ENCODE data around the gene PCTP. TPM values are rescaled to one million over a fixed set of nuclear protein-coding genes. Genes with fewer than 3 reads are reported as not detected.

Gene PCTP
- total and polyA plus RNA-seq, 2 of the 4 experiments (the other 2 are of a cell fraction) = 11.6 to 12.9 TPM

DNA sequence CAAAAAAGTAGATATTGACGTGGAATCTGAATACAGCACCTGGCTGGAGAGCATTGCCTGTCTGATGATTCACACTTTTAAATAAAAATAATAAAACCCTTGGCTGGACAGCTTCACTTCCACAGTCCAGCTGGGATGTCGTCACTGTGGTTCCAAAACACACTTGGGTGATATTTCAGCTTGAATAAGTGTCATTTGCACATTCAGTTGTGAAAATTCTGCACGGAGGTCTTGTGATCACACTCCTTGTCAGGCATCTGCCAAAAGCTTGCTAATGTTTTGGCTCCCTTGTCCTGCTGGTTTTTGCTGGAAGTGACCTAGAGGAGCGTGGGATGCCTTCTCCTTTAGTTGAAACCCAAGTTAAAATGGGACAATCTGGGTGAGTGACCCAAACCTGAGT, 60.7 kb downstream of the PCTP start:
- intact Hi-C loops (cut with micrococcal nuclease) = no loop called here
- no peak overlapping the region for H2BK5ac ChIP-seq (ENCODE audit: low read depth, low read length, poor library complexity, severe bottlenecking)

More for the DNA sequence above, 60.7 kb downstream of the PCTP start:
- H2BK120ac ChIP-seq (ENCODE audit: low read depth, low read length) = no peak overlapping the region
- H3K23ac ChIP-seq (ENCODE audit: low read depth, low read length) = no peak overlapping the region
- no peaks in the 10 kb centered on the region for H3K36me3 ChIP-seq (ENCODE audit: control insufficient read depth, insufficient read depth, low read length)
- H3K9me3 ChIP-seq (ENCODE audit: control insufficient read depth, insufficient read depth, low read length) = no peaks in the 10 kb centered on the region
- H2BK20ac ChIP-seq (ENCODE audit: low read depth, low read length) = no peak overlapping the region
- ChIA-PET CTCF (interaction anchor here (0.6 kb wide), 1 partner anchor 208 kb away, joined by 3 read pairs; no protein-coding TSS in a partner anchor), POLR2A (ENCODE audit: unreplicated experiment) (no interaction called here)
- no peak overlapping the region for H3K56ac ChIP-seq (ENCODE audit: extremely low read depth, insufficient read depth, low read length)
- H3K4ac ChIP-seq (ENCODE audit: low read depth, low read length) = no peak overlapping the region
- 50% methylated on average over 1 of the region's 4 CpGs; no CpG with 5 or more reads in 1 of the 2 experiments for WGBS, 2 experiments (ENCODE audit: extremely low coverage in 2 of 2, insufficient read length in 1 of 2)
- no peak overlapping the region for H4K5ac ChIP-seq (ENCODE audit: low read depth, low read length)
- no TSS peak for BruUV-seq (replicated peaks)
- no peak for DNase-seq
- H3K4me2 ChIP-seq (ENCODE audit: low read depth, low read length) = no peak overlapping the region
- no peaks in the 10 kb centered on the region for H3K79me1 ChIP-seq (ENCODE audit: low read depth in 1 of 2, low read length in 2 of 2)
- no peak overlapping the region for H3K9ac ChIP-seq (ENCODE audit: low read depth, low read length)
- dilution Hi-C loops (cut with HindIII; ENCODE audit: low sequenced_read_pairs, unreplicated experiment) (no loop called here), in situ Hi-C loops (cut with MboI; ENCODE audit: low sequenced_read_pairs) (loop anchor here (25.0 kb wide), 1 partner anchor 2001 kb away; no protein-coding TSS in a partner anchor)
- no peak overlapping the region for H2AK5ac ChIP-seq (ENCODE audit: low read depth, low read length)
- H3K4me1 ChIP-seq (ENCODE audit: control insufficient read depth, insufficient read depth, low read length) = no peaks in the 10 kb centered on the region
- no peak overlapping the region for H2AFZ ChIP-seq (replicated peaks; ENCODE audit: low read length, poor library complexity)
- H2AK9ac ChIP-seq (replicated peaks; ENCODE audit: low read depth, low read length, poor library complexity) = no peak overlapping the region
- no peak overlapping the region for H4K8ac ChIP-seq (ENCODE audit: low read depth in 2 of 2, low read length in 2 of 2)
- H3K27me3 ChIP-seq (ENCODE audit: control insufficient read depth, insufficient read depth, low read length) = no peaks in the 10 kb centered on the region
- H3K4me3 ChIP-seq (ENCODE audit: insufficient read depth, low read depth, low read length) = no peak overlapping the region
- H4K91ac ChIP-seq (ENCODE audit: insufficient read depth, low read depth, low read length) = no peak overlapping the region
- no peak overlapping the region for H3K18ac ChIP-seq (ENCODE audit: low read depth, low read length)
- TF ChIP-seq MAFK (IDR thresholded peaks at IDR 0.05; ENCODE audit: low read depth, low read length) = no peak
- no peak for TF ChIP-seq RFX5 (IDR thresholded peaks at IDR 0.05; ENCODE audit: low read depth, low read length)
- no peak for TF ChIP-seq RAD21 (IDR thresholded peaks at IDR 0.05; ENCODE audit: low read length)
- no peak for TF ChIP-seq FOS (IDR thresholded peaks at IDR 0.05; ENCODE audit: low read depth, low read length)
- TF ChIP-seq, protein P1, sequence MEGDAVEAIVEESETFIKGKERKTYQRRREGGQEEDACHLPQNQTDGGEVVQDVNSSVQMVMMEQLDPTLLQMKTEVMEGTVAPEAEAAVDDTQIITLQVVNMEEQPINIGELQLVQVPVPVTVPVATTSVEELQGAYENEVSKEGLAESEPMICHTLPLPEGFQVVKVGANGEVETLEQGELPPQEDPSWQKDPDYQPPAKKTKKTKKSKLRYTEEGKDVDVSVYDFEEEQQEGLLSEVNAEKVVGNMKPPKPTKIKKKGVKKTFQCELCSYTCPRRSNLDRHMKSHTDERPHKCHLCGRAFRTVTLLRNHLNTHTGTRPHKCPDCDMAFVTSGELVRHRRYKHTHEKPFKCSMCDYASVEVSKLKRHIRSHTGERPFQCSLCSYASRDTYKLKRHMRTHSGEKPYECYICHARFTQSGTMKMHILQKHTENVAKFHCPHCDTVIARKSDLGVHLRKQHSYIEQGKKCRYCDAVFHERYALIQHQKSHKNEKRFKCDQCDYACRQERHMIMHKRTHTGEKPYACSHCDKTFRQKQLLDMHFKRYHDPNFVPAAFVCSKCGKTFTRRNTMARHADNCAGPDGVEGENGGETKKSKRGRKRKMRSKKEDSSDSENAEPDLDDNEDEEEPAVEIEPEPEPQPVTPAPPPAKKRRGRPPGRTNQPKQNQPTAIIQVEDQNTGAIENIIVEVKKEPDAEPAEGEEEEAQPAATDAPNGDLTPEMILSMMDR (conservative IDR thresholded peaks at IDR 0.05; ENCODE audit: low read depth, low read length) = no peak
- no peak for TF ChIP-seq CHD1 (IDR thresholded peaks at IDR 0.05; ENCODE audit: low read depth, low read length)
- TF ChIP-seq NFE2L2 (IDR thresholded peaks at IDR 0.05; ENCODE audit: low read depth, low read length) = no peak
- TF ChIP-seq BHLHE40 (IDR thresholded peaks at IDR 0.05; ENCODE audit: low read depth, low read length) = no peak
- TF ChIP-seq MAZ (IDR thresholded peaks at IDR 0.05; ENCODE audit: borderline replicate concordance, low read depth, low read length) = no peak
- no peak for TF ChIP-seq RCOR1 (IDR thresholded peaks at IDR 0.05; ENCODE audit: insufficient replicate concordance, low read length)
- TF ChIP-seq POLR2A (IDR thresholded peaks at IDR 0.05; ENCODE audit: low read depth, low read length) = no peak
- no peak for TF ChIP-seq SMC3 (IDR thresholded peaks at IDR 0.05; ENCODE audit: low read depth, low read length)
- no peak for TF ChIP-seq CEBPB (IDR thresholded peaks at IDR 0.05; ENCODE audit: low read depth, low read length)
- TF ChIP-seq, protein P2, sequence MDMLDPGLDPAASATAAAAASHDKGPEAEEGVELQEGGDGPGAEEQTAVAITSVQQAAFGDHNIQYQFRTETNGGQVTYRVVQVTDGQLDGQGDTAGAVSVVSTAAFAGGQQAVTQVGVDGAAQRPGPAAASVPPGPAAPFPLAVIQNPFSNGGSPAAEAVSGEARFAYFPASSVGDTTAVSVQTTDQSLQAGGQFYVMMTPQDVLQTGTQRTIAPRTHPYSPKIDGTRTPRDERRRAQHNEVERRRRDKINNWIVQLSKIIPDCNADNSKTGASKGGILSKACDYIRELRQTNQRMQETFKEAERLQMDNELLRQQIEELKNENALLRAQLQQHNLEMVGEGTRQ (IDR thresholded peaks at IDR 0.05; ENCODE audit: low read depth, low read length) = no peak
- TF ChIP-seq MXI1 (IDR thresholded peaks at IDR 0.05; ENCODE audit: borderline replicate concordance, low read depth, low read length) = no peak
- no peak overlapping the region for H3K27ac ChIP-seq (ENCODE audit: insufficient read depth, low read length)
- no peak overlapping the region for H3K14ac ChIP-seq (replicated peaks; ENCODE audit: low read depth, low read length)
- ATAC-seq (ENCODE audit: low read depth) = no peak
- no peaks in the 10 kb centered on the region for H3K9me1 ChIP-seq (ENCODE audit: insufficient read depth, low read length)
- H4K20me1 ChIP-seq (ENCODE audit: insufficient read depth, low read length) = no peaks in the 10 kb centered on the region
- no peak overlapping the region for H2BK15ac ChIP-seq (ENCODE audit: low read depth, low read length)

All from IMR-90 (cell line).